Pancreas (tissue), 10 donors: Measurements from ENCODE around the gene C11orf71. TPM values are rescaled to one million over a fixed set of nuclear protein-coding genes. Genes with fewer than 3 reads are reported as not detected.

Experiments used
- ATAC-seq, 4 donors: fragments of 200-7000 bp; cut with Tn5 transposase; one replicate each; pipeline versions ENCODE4 v1.8.0 to v1.9.1; 2020; ENCODE audit warnings: mild to moderate bottlenecking in 4 of 4, moderate library complexity in 4 of 4
- DNase-seq, 6 donors: peaks; one replicate each; pipeline ENCODE4 v3.0.0-alpha.2; 2020
- FAIRE-seq: peaks from 2 replicates; lab custom pipeline; 2012; peaks lifted over from hg19 to GRCh38; lab: Jason Lieb, UNC
- H3K27ac ChIP-seq, 4 donors: fragments of 200-600 bp; sonication (generic); 1 replicate in 3 of 4; 2 replicates in 1 of 4; pipeline versions ENCODE4 v1.5.0 to v1.8.0; 2020
- H3K27me3 ChIP-seq, 4 donors: fragments of 200-600 bp; one replicate each; pipeline ENCODE4 v1.8.0; 2021
- H3K36me3 ChIP-seq, 3 donors: fragments of 200-600 bp; sonication (generic) in 1 of 3; one replicate each; pipeline versions ENCODE4 v1.5.0 to v1.8.0; 2020 to 2021
- H3K4me1 ChIP-seq, 3 donors: fragments of 200-600 bp; one replicate each; pipeline ENCODE4 v1.8.0; 2021
- H3K4me3 ChIP-seq, 4 donors: fragments of 200-600 bp; sonication (generic) in 2 of 4; one replicate each; pipeline versions ENCODE4 v1.5.0 to v1.8.0; 2020 to 2021
- H3K9me3 ChIP-seq, 4 donors: fragments of 200-600 bp; one replicate each; pipeline ENCODE4 v1.8.0; 2021
- WGBS, 2 donors: extraction: QIAGEN DNeasy Blood & Tissue Kit; methylation state at CpG; one replicate each; pipeline ENCODE4 v1.1.7; 2013; 5-methylcytosine and 5-hydroxymethylcytosine counted together
- intact Hi-C, 3 donors: fragments of 100-400 bp; cut with DNase I; formaldehyde crosslinking; loops; one replicate each; pipeline versions ENCODE4 v1.11.1 to v1.14.2; 2022
- polyA plus RNA-seq, 2 donors: library from polyadenylated mRNA; stranded (reverse); fragments of 200-250 nt; gene quantifications; one replicate each; pipeline ENCODE4 v1.2.3, GENCODE V29; 2013
- total RNA-seq, 6 donors: library from RNA; stranded (reverse); fragmentation: NEBNext Ultra II Directional in 4 of 6; extraction: Animal tissue kit (Norgen Biotek cat#: 25700) in 4 of 6; gene quantifications; one replicate each; pipeline versions ENCODE4 v1.2.1 to v1.2.4, GENCODE V29; 2021 to 2023
- TF ChIP-seq, protein P1 (sequence below), 4 donors: fragments of 200-600 bp; sonication (generic) in 3 of 4; IDR thresholded peaks; one replicate each; pipeline versions ENCODE4 v1.5.0 to v1.8.0; 2021; ENCODE audit warnings: antibody characterized with exemption in 4 of 4
- donor health status: healthy with polysubstance abuse.
- donor health status: DM: no; HTN: no; CAD: no; lungs with moderate emphysema.
- donor health status: DM: no; HTN: no; CAD: no.
- donor health status: control.
- donor health status: control.
- donor health status: Bipolar disorder and iron deficiency.
- donor health status: DM: yes; HTN: yes; CAD: no.
- donor health status: DM: no; HTN: no; CAD: no.
- donor health status: DM: no; HTN: no; CAD: no.
- donor health status: DM: yes; HTN: yes; CAD: no.

C11orf71 gene
- total and polyA plus RNA-seq, 8 donors, result 4.7 to 11.3 (median 5.6) TPM

DNA sequence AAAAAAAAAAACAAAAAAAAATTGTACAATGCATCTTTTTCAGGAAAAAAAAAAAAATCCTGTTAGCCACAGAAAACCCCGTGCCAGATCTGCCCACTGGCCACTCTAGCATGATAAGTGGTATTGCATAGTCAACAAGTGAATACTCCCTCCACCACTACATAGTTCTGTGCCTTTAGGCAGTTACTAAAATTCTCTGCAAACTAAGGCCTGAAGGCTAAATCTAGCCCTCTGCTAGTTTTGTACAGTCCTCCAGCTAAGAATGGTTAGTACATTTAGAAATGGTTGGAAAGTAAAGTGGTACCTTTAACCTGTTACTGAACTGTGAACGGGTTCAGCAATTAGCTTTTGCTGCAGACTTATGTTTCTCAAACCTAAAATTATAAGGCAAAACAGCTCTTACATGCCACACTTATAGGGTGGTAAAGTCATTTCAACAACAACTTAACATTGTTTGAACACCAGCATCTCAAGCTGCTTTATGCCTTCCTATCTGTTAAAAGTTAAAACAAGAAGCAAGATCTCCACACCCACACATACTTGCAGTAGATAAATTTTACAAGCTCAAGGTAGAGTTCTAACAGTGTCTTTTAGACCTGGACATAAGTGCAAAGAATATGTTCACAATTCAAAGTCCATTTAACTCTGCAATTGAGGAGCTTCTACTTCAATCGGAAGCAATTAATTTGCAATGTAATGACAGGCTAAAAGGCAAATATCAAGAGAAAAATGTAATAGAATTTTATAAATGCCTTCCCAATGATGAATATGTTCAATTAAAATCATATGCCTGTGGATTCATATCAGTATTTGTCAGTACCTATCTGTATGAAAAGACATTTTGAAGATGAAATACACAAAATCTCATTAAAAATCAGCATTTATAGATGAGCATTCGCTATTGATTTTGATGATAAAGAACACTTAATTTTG, 7.3 kb downstream of the C11orf71 start:
- Histone ChIP-seq H3K4me1 (no peaks in the 10 kb centered on the region), H3K36me3 (no peaks in the 10 kb centered on the region), H3K4me3 (no peak overlapping the region), H3K27ac (no peak overlapping the region), H3K9me3 (no peaks in the 10 kb centered on the region), H3K27me3 (no peaks in the 10 kb centered on the region)
- FAIRE-seq, result peak; percentile 20
- DNase-seq, result no peak
- 67 to 71% methylated on average over 4 of the region's 4 CpGs for WGBS, 2 donors
- TF ChIP-seq, protein P1, sequence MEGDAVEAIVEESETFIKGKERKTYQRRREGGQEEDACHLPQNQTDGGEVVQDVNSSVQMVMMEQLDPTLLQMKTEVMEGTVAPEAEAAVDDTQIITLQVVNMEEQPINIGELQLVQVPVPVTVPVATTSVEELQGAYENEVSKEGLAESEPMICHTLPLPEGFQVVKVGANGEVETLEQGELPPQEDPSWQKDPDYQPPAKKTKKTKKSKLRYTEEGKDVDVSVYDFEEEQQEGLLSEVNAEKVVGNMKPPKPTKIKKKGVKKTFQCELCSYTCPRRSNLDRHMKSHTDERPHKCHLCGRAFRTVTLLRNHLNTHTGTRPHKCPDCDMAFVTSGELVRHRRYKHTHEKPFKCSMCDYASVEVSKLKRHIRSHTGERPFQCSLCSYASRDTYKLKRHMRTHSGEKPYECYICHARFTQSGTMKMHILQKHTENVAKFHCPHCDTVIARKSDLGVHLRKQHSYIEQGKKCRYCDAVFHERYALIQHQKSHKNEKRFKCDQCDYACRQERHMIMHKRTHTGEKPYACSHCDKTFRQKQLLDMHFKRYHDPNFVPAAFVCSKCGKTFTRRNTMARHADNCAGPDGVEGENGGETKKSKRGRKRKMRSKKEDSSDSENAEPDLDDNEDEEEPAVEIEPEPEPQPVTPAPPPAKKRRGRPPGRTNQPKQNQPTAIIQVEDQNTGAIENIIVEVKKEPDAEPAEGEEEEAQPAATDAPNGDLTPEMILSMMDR (IDR thresholded peaks at IDR 0.05), result no peak
- no peak for ATAC-seq
- intact Hi-C loops, result no loop called here

DNA sequence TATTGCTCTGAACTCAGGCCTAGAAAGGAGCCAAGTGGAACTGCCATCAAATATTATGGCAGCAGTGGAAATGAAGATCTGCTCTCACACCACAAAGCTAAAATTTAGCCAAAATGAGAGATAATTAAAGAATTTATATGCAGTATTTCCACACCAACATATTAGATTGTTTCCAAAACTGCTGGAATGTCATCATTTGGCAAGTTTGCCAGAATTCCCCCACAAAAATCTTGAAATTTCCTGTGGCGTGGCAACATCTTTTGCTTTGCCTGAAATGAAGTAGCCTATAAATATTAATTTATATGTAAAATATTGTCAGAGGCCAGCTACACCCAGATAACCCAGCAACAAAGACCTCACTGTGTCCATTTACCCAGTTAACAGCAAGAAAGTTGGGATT, 13.8 kb downstream of the C11orf71 start:
- Histone ChIP-seq H3K9me3 (no peaks in the 10 kb centered on the region), H3K4me3 (no peak overlapping the region), H3K27ac (no peak overlapping the region), H3K36me3 (no peaks in the 10 kb centered on the region), H3K27me3 (no peaks in the 10 kb centered on the region), H3K4me1 (no peaks in the 10 kb centered on the region)
- ATAC-seq, result no peak
- intact Hi-C loops, result no loop called here
- no peak for FAIRE-seq
- no peak for DNase-seq
- TF ChIP-seq, protein P1 (IDR thresholded peaks at IDR 0.05), result no peak
- 81 to 92% methylated on average over 1 of the region's 1 CpG for WGBS, 2 donors

DNA sequence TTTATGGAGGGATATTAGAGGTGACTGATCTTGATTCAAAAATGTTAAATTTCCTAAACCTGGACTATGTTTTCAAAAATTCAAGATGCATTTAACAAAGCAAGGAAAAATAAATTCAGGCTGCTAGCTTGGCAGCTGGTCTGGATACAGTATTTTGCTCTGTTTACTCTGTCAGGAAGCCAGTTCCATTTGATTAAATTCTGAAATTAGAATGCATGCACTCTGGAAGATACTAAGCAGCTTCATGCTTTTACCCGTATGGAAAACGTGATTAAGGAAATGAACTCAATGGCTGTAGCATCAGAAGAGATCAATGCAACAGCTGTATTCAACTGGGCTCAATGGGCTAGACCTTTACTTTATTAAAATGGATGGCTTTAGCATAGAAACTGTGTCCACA, 14.2 kb downstream of the C11orf71 start:
- ATAC-seq, result no peak
- no peak overlapping the region for H3K27ac ChIP-seq
- no peak for DNase-seq
- H3K36me3 ChIP-seq, result no peaks in the 10 kb centered on the region
- WGBS, 2 donors, result 33 to 49% methylated on average over 2 of the region's 2 CpGs
- intact Hi-C loops, result no loop called here
- FAIRE-seq, result no peak
- no peaks in the 10 kb centered on the region for H3K9me3 ChIP-seq
- no peak overlapping the region for H3K4me3 ChIP-seq
- no peaks in the 10 kb centered on the region for H3K4me1 ChIP-seq
- TF ChIP-seq, protein P1 (IDR thresholded peaks at IDR 0.05), result no peak
- no peaks in the 10 kb centered on the region for H3K27me3 ChIP-seq

DNA sequence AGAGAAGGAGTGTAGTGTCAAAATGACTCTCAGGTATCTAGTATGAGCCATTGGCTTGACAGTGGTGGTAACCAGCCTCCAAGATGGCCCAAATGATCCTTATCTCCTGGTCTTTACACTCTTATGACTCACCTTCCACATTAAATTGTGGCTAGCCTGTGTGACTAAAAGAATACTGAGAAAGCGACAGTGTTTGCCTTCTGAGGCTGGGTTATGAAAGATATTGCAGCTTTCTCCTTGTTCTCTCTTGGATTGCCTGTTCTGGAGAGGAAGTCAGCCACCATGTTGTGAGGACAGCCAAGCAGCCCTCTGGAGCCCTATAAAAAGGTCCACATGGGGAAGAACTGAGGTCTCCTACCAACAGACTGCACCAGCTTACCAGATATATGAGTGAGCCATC, 15.8 kb downstream of the C11orf71 start:
- ATAC-seq (no peak), DNase-seq (no peak), FAIRE-seq (no peak)
- Histone ChIP-seq H3K36me3 (no peaks in the 10 kb centered on the region), H3K4me3 (no peak overlapping the region), H3K27me3 (no peaks in the 10 kb centered on the region), H3K4me1 (no peaks in the 10 kb centered on the region), H3K27ac (no peak overlapping the region), H3K9me3 (no peaks in the 10 kb centered on the region)
- intact Hi-C loops, result no loop called here
- TF ChIP-seq, protein P1 (IDR thresholded peaks at IDR 0.05), result no peak
- WGBS, 2 donors, result 91 to 97% methylated on average over 1 of the region's 1 CpG

DNA sequence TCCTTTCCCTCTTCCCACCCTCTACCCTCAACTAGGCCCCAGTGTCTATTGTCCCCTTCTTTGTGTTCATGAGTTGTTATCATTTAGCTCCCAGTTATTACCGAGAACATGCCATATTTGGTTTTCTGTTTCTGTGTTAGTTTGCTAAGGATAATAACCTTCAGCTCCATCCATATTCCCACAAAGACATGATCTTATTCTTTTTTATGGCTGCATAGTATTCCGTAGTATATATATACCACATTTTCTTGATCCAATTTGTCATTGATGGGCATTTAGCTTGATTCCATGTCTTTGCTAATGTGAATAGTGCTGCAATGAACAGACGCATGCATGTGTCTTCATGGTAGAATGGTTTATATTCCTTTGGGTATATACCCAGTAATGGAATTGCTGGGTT, 17.8 kb downstream of the C11orf71 start:
- no peak for DNase-seq
- Histone ChIP-seq H3K4me3 (no peak overlapping the region), H3K4me1 (no peaks in the 10 kb centered on the region), H3K27ac (no peak overlapping the region), H3K36me3 (no peaks in the 10 kb centered on the region), H3K27me3 (no peaks in the 10 kb centered on the region), H3K9me3 (no peaks in the 10 kb centered on the region)
- intact Hi-C loops, result no loop called here
- WGBS, 2 donors, result 58 to 96% methylated on average over 3 of the region's 3 CpGs
- ATAC-seq, result no peak
- TF ChIP-seq, protein P1 (IDR thresholded peaks at IDR 0.05), result no peak
- FAIRE-seq, result no peak
